ENCODE results near the gene TPM3.

DNA sequence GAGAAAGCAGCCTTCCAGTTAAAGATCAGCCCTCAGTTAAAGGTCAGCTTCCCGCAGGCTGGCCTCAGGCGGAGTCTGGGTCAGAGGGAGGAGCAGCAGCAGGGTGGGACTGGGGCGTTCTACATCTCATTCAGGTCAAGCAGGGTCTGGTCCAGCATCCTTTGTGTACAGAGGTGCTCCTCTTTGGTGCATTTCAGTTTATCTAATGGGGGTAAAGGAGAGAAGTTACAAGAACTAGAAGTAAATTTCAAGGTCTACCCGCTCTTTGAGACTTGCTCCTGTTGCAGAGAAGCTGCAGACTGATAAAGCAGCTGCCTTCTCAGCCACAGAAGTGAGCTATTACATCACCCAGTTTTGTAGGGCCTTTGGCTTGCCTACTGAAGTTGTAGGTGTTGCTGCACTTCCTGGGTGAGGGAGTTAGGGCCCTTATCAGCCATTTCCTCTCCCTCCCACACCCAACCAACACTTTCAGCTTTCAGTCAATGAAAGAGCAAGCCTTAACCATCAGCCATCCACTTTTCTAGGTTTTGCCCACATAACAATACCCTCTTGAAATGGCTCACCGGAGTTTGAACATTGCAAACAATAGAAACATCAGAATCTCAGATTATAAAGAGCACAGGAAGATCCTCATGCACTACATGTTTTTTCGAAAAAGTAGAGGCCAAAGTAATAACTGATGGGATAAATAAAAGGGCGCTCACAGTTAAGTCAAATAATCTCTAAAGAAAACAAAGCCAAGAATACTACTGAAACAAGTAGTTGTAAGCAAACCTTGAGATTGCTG is 34.2 kb downstream of the TPM3 start:
- TF ChIP-seq, protein P1, sequence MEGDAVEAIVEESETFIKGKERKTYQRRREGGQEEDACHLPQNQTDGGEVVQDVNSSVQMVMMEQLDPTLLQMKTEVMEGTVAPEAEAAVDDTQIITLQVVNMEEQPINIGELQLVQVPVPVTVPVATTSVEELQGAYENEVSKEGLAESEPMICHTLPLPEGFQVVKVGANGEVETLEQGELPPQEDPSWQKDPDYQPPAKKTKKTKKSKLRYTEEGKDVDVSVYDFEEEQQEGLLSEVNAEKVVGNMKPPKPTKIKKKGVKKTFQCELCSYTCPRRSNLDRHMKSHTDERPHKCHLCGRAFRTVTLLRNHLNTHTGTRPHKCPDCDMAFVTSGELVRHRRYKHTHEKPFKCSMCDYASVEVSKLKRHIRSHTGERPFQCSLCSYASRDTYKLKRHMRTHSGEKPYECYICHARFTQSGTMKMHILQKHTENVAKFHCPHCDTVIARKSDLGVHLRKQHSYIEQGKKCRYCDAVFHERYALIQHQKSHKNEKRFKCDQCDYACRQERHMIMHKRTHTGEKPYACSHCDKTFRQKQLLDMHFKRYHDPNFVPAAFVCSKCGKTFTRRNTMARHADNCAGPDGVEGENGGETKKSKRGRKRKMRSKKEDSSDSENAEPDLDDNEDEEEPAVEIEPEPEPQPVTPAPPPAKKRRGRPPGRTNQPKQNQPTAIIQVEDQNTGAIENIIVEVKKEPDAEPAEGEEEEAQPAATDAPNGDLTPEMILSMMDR (conservative IDR thresholded peaks at IDR 0.05; ENCODE audit: low read length) = no peak
- TF ChIP-seq EZH2phosphoT487 (IDR thresholded peaks at IDR 0.05; ENCODE audit: borderline replicate concordance) = no peak

All from Loucy (cell line).